ENCODE measurements around the gene REG4. TPM values are rescaled to one million over a fixed set of nuclear protein-coding genes. Genes with fewer than 3 reads are reported as not detected.

The REG4 gene
- total and polyA plus RNA-seq, 4 donors: 0.08 to 0.19 (median 0.15) TPM; not detected in 1

GRCh38 chr1:119778886-119779560 lies 32.2 kb downstream of the REG4 start:
- Histone ChIP-seq H3K27ac (ENCODE audit: low read depth in 1 of 2, low read length in 2 of 2) (peak overlapping the region; percentile 85), H3K9me3 (ENCODE audit: control insufficient read depth in 4 of 4, low read length in 3 of 4) (no peaks in the 10 kb centered on the region), H3K4me1 (ENCODE audit: control insufficient read depth in 4 of 4, insufficient read depth in 4 of 4, low read length in 3 of 4) (peaks cover 11 to 65% (median 51%) of the 10 kb centered on the region in 4 donors), H3K36me3 (ENCODE audit: control insufficient read depth in 4 of 4, insufficient read depth in 3 of 4, low read depth in 1 of 4, low read length in 3 of 4) (no peaks in the 10 kb centered on the region), H3K4me3 (ENCODE audit: low read depth in 1 of 3, low read length in 3 of 3) (peak overlapping the region in 2 of 3 donors; percentile 21 to 37), H3K27me3 (ENCODE audit: control insufficient read depth in 4 of 4, insufficient read depth in 4 of 4, low read length in 3 of 4) (no peaks in the 10 kb centered on the region), H3K9ac (ENCODE audit: low read depth in 1 of 2, low read length in 2 of 2) (peak overlapping the region in 1 of 2 donors; percentile 94)
- 81% methylated on average over 13 of the region's 13 CpGs for WGBS
- no peak for DNase-seq (ENCODE audit: low spot score)
- TF ChIP-seq TAF1 (conservative IDR thresholded peaks at IDR 0.05) (no peak), YY1 (IDR thresholded peaks at IDR 0.05) (peak; percentile 85)

- Histone ChIP-seq H3K9me3 (ENCODE audit: control insufficient read depth in 4 of 4, low read length in 3 of 4) (no peaks in the 10 kb centered on the region), H3K27ac (ENCODE audit: low read depth in 1 of 2, low read length in 2 of 2) (no peak overlapping the region), H3K4me3 (ENCODE audit: low read depth in 1 of 3, low read length in 3 of 3) (no peak overlapping the region), H3K36me3 (ENCODE audit: control insufficient read depth in 4 of 4, insufficient read depth in 3 of 4, low read depth in 1 of 4, low read length in 3 of 4) (no peaks in the 10 kb centered on the region), H3K27me3 (ENCODE audit: control insufficient read depth in 4 of 4, insufficient read depth in 4 of 4, low read length in 3 of 4) (no peaks in the 10 kb centered on the region), H3K9ac (ENCODE audit: low read depth in 1 of 2, low read length in 2 of 2) (no peak overlapping the region), H3K4me1 (ENCODE audit: control insufficient read depth in 4 of 4, insufficient read depth in 4 of 4, low read length in 3 of 4) (peaks cover 9 to 65% (median 51%) of the 10 kb centered on the region in 4 donors)
- TF ChIP-seq GABPA (IDR thresholded peaks at IDR 0.05 in 1 of 2, conservative IDR thresholded peaks at IDR 0.05 in 1 of 2) (no peak), MAX (IDR thresholded peaks at IDR 0.05) (no peak), FOXA1 (IDR thresholded peaks at IDR 0.05) (no peak), REST (IDR thresholded peaks at IDR 0.05) (no peak)
- WGBS: 89% methylated on average over 6 of the region's 6 CpGs
- no peak for DNase-seq (ENCODE audit: low spot score)
These were observed 32.9 kb downstream of the REG4 start for GRCh38 chr1:119778359-119778758.

GRCh38 chr1:119774746-119775490 lies 36.3 kb downstream of the REG4 start:
- Histone ChIP-seq H3K36me3 (ENCODE audit: control insufficient read depth in 4 of 4, insufficient read depth in 3 of 4, low read depth in 1 of 4, low read length in 3 of 4) (no peaks in the 10 kb centered on the region), H3K27ac (ENCODE audit: low read depth in 1 of 2, low read length in 2 of 2) (peak overlapping the region; percentile 43 to 80), H3K9ac (ENCODE audit: low read depth in 1 of 2, low read length in 2 of 2) (peak overlapping the region in 1 of 2 donors; percentile 55), H3K27me3 (ENCODE audit: control insufficient read depth in 4 of 4, insufficient read depth in 4 of 4, low read length in 3 of 4) (no peaks in the 10 kb centered on the region), H3K4me3 (ENCODE audit: low read depth in 1 of 3, low read length in 3 of 3) (no peak overlapping the region), H3K4me1 (ENCODE audit: control insufficient read depth in 4 of 4, insufficient read depth in 4 of 4, low read length in 3 of 4) (peaks cover 7 to 55% (median 43%) of the 10 kb centered on the region in 4 donors), H3K9me3 (ENCODE audit: control insufficient read depth in 4 of 4, low read length in 3 of 4) (no peaks in the 10 kb centered on the region)
- no peak for DNase-seq (ENCODE audit: low spot score)
- WGBS: 65% methylated on average over 7 of the region's 7 CpGs
- TF ChIP-seq REST (IDR thresholded peaks at IDR 0.05) (peak; percentile 21), RAD21 (IDR thresholded peaks at IDR 0.05) (no peak)

All from liver (tissue), 9 donors.